Ovary (tissue), 9 donors: ENCODE results near the gene AKT1S1. TPM values are rescaled to one million over a fixed set of nuclear protein-coding genes. Genes with fewer than 3 reads are reported as not detected.

Experiments
- DNase-seq, 5 donors: peaks; one replicate each; pipeline ENCODE4 v3.0.0-alpha.2; 2019 to 2020
- H3K27ac ChIP-seq, 2 donors: fragments of 200-600 bp; one replicate each; pipeline versions ENCODE4 v1.5.1 to v1.8.0; 2019 to 2022
- H3K27me3 ChIP-seq: fragments of 200-600 bp; one replicate; pipeline ENCODE4 v1.8.0; 2022
- H3K36me3 ChIP-seq: fragments of 200-600 bp; sonication (generic); one replicate; pipeline ENCODE4 v1.5.1; 2019
- H3K4me1 ChIP-seq: one replicate; pipeline ENCODE4 v1.8.1; 2013; ENCODE audit warnings: mild to moderate bottlenecking, moderate library complexity; ENCODE audit not compliant: insufficient read depth
- H3K4me3 ChIP-seq: fragments of 200-600 bp; sonication (generic); one replicate; pipeline ENCODE4 v1.5.1; 2017
- H3K9me3 ChIP-seq, 2 donors: fragments of 200-600 bp in 1 of 2; sonication (generic) in 1 of 2; one replicate each; pipeline versions ENCODE4 v1.5.1 to v1.8.1; 2013 to 2019; ENCODE audit warnings: mild to moderate bottlenecking in 1 of 2, moderate library complexity in 1 of 2
- CTCF ChIP-seq, 3 donors: fragments of 450-650 bp in 2 of 3; fragments of 200-600 bp in 1 of 3; IDR thresholded peaks; one replicate each; pipeline versions ENCODE4 v1.5.1 to v1.8.0; 2016 to 2022; ENCODE audit warnings: antibody characterized with exemption in 3 of 3, mild to moderate bottlenecking in 1 of 3
- EP300 ChIP-seq: sonication (generic); formaldehyde crosslinking; IDR thresholded peaks from one replicate; pipeline ENCODE4 v1.6.1; 2017; ENCODE audit warnings: antibody characterized with exemption
- POLR2A ChIP-seq: fragments of 450-650 bp; IDR thresholded peaks from one replicate; pipeline ENCODE4 v1.6.1; 2017; ENCODE audit warnings: antibody characterized with exemption, mild to moderate bottlenecking, moderate library complexity
- WGBS, 3 donors: extraction: QIAGEN DNeasy Blood & Tissue Kit in 1 of 3; methylation state at CpG; one replicate each; pipeline versions ENCODE4 v1.1.5 to v1.1.7; 2013 to 2017; 5-methylcytosine and 5-hydroxymethylcytosine counted together
- intact Hi-C, 4 donors: fragments of 100-400 bp; cut with DNase I; formaldehyde crosslinking; loops; one replicate each; pipeline versions ENCODE4 v1.11.0 to v1.15.1; 2022 to 2023
- polyA plus RNA-seq, 2 donors: library from polyadenylated mRNA; stranded (reverse); fragments of 200-250 nt in 1 of 2; fragments of 350-450 nt in 1 of 2; fragmentation: Illumina TruSeq in 1 of 2; extraction: RNeasy Lipid Tissue Mini Kit (QIAGEN cat#74804) in 1 of 2; gene quantifications; one replicate each; pipeline ENCODE4 v1.2.3, GENCODE V29; 2013 to 2014
- total RNA-seq, 7 donors: library from RNA; depleted of rRNA in 2 of 7; stranded (reverse); fragments of >200 nt in 2 of 7; fragmentation: NEBNext Ultra II Directional in 3 of 7; extraction: Animal tissue kit (Norgen Biotek cat#: 25700) in 3 of 7; gene quantifications; one replicate each; pipeline versions ENCODE4 v1.1.0 to v1.2.4, GENCODE V29; 2016 to 2023
- donor health status: DM: no; HTN: no; CAD: no; lungs with moderate emphysema.
- donor health status: DM: no; HTN: no; CAD: no.
- donor health status: Bipolar disorder and iron deficiency.
- donor health status: DM: yes; HTN: yes; CAD: no.
- donor health status: DM: no; HTN: no; CAD: no.
- donor health status: DM: yes; HTN: yes; CAD: no.

Gene AKT1S1
- total and polyA plus RNA-seq, 9 donors: 10.6 to 45.3 (median 30.0) TPM

- intact Hi-C loops: no loop called here
- no peak for TF ChIP-seq EP300
- TF ChIP-seq CTCF (IDR thresholded peaks at IDR 0.05): no peak
- TF ChIP-seq POLR2A: no peak
- 81 to 89% (median 82%) methylated on average over 1 of the region's 1 CpG for WGBS, 3 donors
- H3K27me3 ChIP-seq: no peaks in the 10 kb centered on the region
- no peaks in the 10 kb centered on the region for H3K9me3 ChIP-seq
- DNase-seq: no peak
- H3K27ac ChIP-seq: no peak overlapping the region
- H3K4me1 ChIP-seq: peaks cover 8% of the 10 kb centered on the region
- no peaks in the 10 kb centered on the region for H3K36me3 ChIP-seq
- no peak overlapping the region for H3K4me3 ChIP-seq
These were observed 15.6 kb upstream of the AKT1S1 start for GRCh38 chr19:49892716-49893115.

- Histone ChIP-seq H3K4me1 (peaks cover 6% of the 10 kb centered on the region), H3K4me3 (no peak overlapping the region), H3K27ac (no peak overlapping the region), H3K36me3 (no peaks in the 10 kb centered on the region), H3K27me3 (no peaks in the 10 kb centered on the region), H3K9me3 (no peaks in the 10 kb centered on the region)
- intact Hi-C loops: no loop called here
- 73 to 81% (median 77%) methylated on average over 17 of the region's 17 CpGs for WGBS, 3 donors
- no peak for TF ChIP-seq POLR2A
- no peak for TF ChIP-seq EP300
- TF ChIP-seq CTCF (IDR thresholded peaks at IDR 0.05): no peak
- DNase-seq: peak in 1 of 5 donors; percentile 25
These were observed 14.2 kb upstream of the AKT1S1 start for GRCh38 chr19:49891393-49891792.

- WGBS, 3 donors: 11 to 19% (median 14%) methylated on average over 31 to 69 of the region's 69 CpGs
- Histone ChIP-seq H3K27ac (no peak overlapping the region), H3K27me3 (no peaks in the 10 kb centered on the region), H3K4me3 (peak overlapping the region; percentile 2), H3K4me1 (peaks cover 6% of the 10 kb centered on the region), H3K9me3 (no peaks in the 10 kb centered on the region), H3K36me3 (no peaks in the 10 kb centered on the region)
- DNase-seq: peak in 3 of 5 donors; percentile 49 to 69 (median 60)
- intact Hi-C loops: no loop called here
- no peak for TF ChIP-seq CTCF (IDR thresholded peaks at IDR 0.05)
- TF ChIP-seq EP300: no peak
- no peak for TF ChIP-seq POLR2A
These were observed 13.5 kb upstream of the AKT1S1 start for GRCh38 chr19:49890349-49891311.

- TF ChIP-seq EP300 (no peak), CTCF (IDR thresholded peaks at IDR 0.05) (peak; percentile 82 to 84 (median 84))
- Histone ChIP-seq H3K27ac (no peak overlapping the region), H3K4me1 (peaks cover 6% of the 10 kb centered on the region), H3K27me3 (no peaks in the 10 kb centered on the region), H3K4me3 (peak overlapping the region; percentile 2), H3K36me3 (no peaks in the 10 kb centered on the region), H3K9me3 (no peaks in the 10 kb centered on the region)
- intact Hi-C loops: no loop called here
- DNase-seq: peak; percentile 73 to 86 (median 79)
- WGBS, 3 donors: 13 to 24% (median 17%) methylated on average over 68 to 71 of the region's 71 CpGs
These were observed 12.7 kb upstream of the AKT1S1 start for GRCh38 chr19:49889687-49890348.
